ENCODE measurements around the gene TMEM271. TPM values are rescaled to one million over a fixed set of nuclear protein-coding genes. Genes with fewer than 3 reads are reported as not detected.

TMEM271 gene
- total and polyA plus RNA-seq, 10 of the 15 experiments (the other 5 are each of a cell fraction or from before 2014, with no cell fraction given): not detected

GRCh38 chr4:590313-590841, 14.3 kb upstream of the TMEM271 start:
- Histone ChIP-seq H3K27me3 (replicated peaks in 1 of 2; ENCODE audit: control insufficient read depth in 2 of 2, insufficient read depth in 2 of 2, low read length in 1 of 2) (no peaks in the 10 kb centered on the region), H3K9ac (ENCODE audit: control insufficient read depth, insufficient read depth, low read length) (no peak overlapping the region), H3K4me1 (ENCODE audit: control insufficient read depth, insufficient read depth, low read length) (no peaks in the 10 kb centered on the region), H2AFZ (ENCODE audit: control insufficient read depth, low read depth, low read length) (no peak overlapping the region), H4K20me1 (ENCODE audit: control insufficient read depth, insufficient read depth) (no peaks in the 10 kb centered on the region), H3K4me2 (ENCODE audit: control insufficient read depth, insufficient read depth) (no peak overlapping the region), H3K4me3 (no peak overlapping the region), H3K27ac (ENCODE audit: control insufficient read depth, insufficient read depth) (no peak overlapping the region), H3K79me2 (ENCODE audit: control insufficient read depth, insufficient read depth, low read length) (no peaks in the 10 kb centered on the region), H3K36me3 (ENCODE audit: control insufficient read depth in 2 of 2, insufficient read depth in 2 of 2, low read length in 1 of 2) (no peaks in the 10 kb centered on the region), H3K9me3 (replicated peaks; ENCODE audit: control insufficient read depth, insufficient read depth, low read length) (no peaks in the 10 kb centered on the region; the same call in 2 of the 3 replicates)
- POLR2A ChIA-PET: no interaction called here
- RAD21 ChIA-PET (ENCODE audit: unreplicated experiment): no interaction called here
- FAIRE-seq (no peak), ATAC-seq (no peak), DNase-seq (ENCODE audit: low read depth, low spot score) (no peak)
- intact Hi-C loops (cut with micrococcal nuclease; ENCODE audit: unreplicated experiment) (no loop called here), in situ Hi-C loops (cut with MboI) (no loop called here)
- no TSS peak for BruUV-seq (replicated peaks)
- WGBS (ENCODE audit: insufficient coverage, insufficient replicate concordance, low lambda C conversion rate, missing lambda C conversion rate): 50% methylated on average over 12 of the region's 12 CpGs
- TF ChIP-seq ATF3 (IDR thresholded peaks at IDR 0.05; ENCODE audit: borderline replicate concordance, extremely low read depth, low read depth, low read length) (no peak), RUNX3 (IDR thresholded peaks at IDR 0.05; ENCODE audit: low read length) (no peak), ASH2L (IDR thresholded peaks at IDR 0.05; ENCODE audit: borderline replicate concordance, low read depth) (no peak), SMAD1 (IDR thresholded peaks at IDR 0.05; ENCODE audit: low read depth, partially characterized antibody) (no peak), SRF (IDR thresholded peaks at IDR 0.05; ENCODE audit: low read depth in 2 of 2, low read length in 2 of 2) (no peak), ZBTB33 (IDR thresholded peaks at IDR 0.05) (no peak), RB1 (IDR thresholded peaks at IDR 0.05; ENCODE audit: borderline replicate concordance) (no peak), CBX3 (IDR thresholded peaks at IDR 0.05; ENCODE audit: borderline replicate concordance, low read depth) (no peak), KDM1A (IDR thresholded peaks at IDR 0.05; ENCODE audit: borderline replicate concordance) (no peak), KAT2A (conservative IDR thresholded peaks at IDR 0.05; ENCODE audit: control insufficient read depth, low read depth, low read length) (no peak)
- SMC1A ChIA-PET (ENCODE audit: uncharacterized antibody, unreplicated experiment): no interaction called here
- CTCF ChIA-PET: no interaction called here
